Bronchial epithelial cell (primary cell): Measurements from ENCODE around the gene BANP. TPM values are rescaled to one million over a fixed set of nuclear protein-coding genes. Genes with fewer than 3 reads are reported as not detected.

Experiments used
- DNase-seq: peaks from one replicate; pipeline ENCODE4 v3.0.0-alpha.2; 2010; ENCODE audit warnings: low read depth
- FAIRE-seq: peaks from 2 replicates; lab custom pipeline; 2011; peaks lifted over from hg19 to GRCh38; lab: Jason Lieb, UNC
- H3K27me3 ChIP-seq: 2 replicates; pipeline ENCODE4 v1.5.1; 2011; ENCODE audit warnings: low read length; ENCODE audit not compliant: control insufficient read depth, insufficient read depth
- H3K36me3 ChIP-seq: 2 replicates; pipeline ENCODE4 v1.5.1; 2011; ENCODE audit warnings: low read length; ENCODE audit not compliant: control insufficient read depth, insufficient read depth
- H3K4me3 ChIP-seq: 2 replicates; pipeline ENCODE4 v1.5.1; 2011; ENCODE audit warnings: mild to moderate bottlenecking, low read depth, low read length, control low read depth
- CTCF ChIP-seq: IDR thresholded peaks from 2 replicates; pipeline ENCODE4 v1.5.1; 2011; ENCODE audit warnings: mild to moderate bottlenecking, moderate library complexity, low read length, control low read depth, inconsistent platforms; ENCODE audit not compliant: insufficient read depth, severe bottlenecking
- total RNA-seq: library from RNA; depleted of rRNA; stranded (reverse); fragments of >200 nt; gene quantifications from 2 replicates; pipeline ENCODE4 v1.2.1, GENCODE V29; 2014

Gene BANP
- total RNA-seq, 1 donor from 2014 or later, result 22.1 TPM

- no peak for DNase-seq
Observed at GRCh38 chr16:87949071-87949744, 2.0 kb upstream of the BANP start.

GRCh38 chr16:87951552-87952538 is 611 bp downstream of the BANP start:
- TF ChIP-seq CTCF, result no peak
- Histone ChIP-seq H3K36me3 (no peaks in the 10 kb centered on the region), H3K4me3 (peak overlapping the region; percentile 77), H3K27me3 (no peaks in the 10 kb centered on the region)
- FAIRE-seq (no peak), DNase-seq (no peak)

More at GRCh38 chr16:87949071-87949744, 2.0 kb upstream of the BANP start:
- Histone ChIP-seq H3K36me3 (no peaks in the 10 kb centered on the region), H3K4me3 (no peak overlapping the region), H3K27me3 (no peaks in the 10 kb centered on the region)
- no peak for FAIRE-seq
- TF ChIP-seq CTCF, result no peak

GRCh38 chr16:87952751-87953150 is 1.5 kb downstream of the BANP start:
- no peak for TF ChIP-seq CTCF
- DNase-seq (no peak), FAIRE-seq (no peak)
- no peak overlapping the region for H3K4me3 ChIP-seq
- H3K27me3 ChIP-seq, result no peaks in the 10 kb centered on the region
- no peaks in the 10 kb centered on the region for H3K36me3 ChIP-seq

- Histone ChIP-seq H3K4me3 (no peak overlapping the region), H3K27me3 (no peaks in the 10 kb centered on the region), H3K36me3 (no peaks in the 10 kb centered on the region)
- DNase-seq, result no peak
- no peak for TF ChIP-seq CTCF
- no peak for FAIRE-seq
Observed at GRCh38 chr16:87953308-87954215, 2.3 kb downstream of the BANP start.

GRCh38 chr16:87954361-87954760 is 3.1 kb downstream of the BANP start:
- DNase-seq (no peak), FAIRE-seq (no peak)
- no peak overlapping the region for H3K4me3 ChIP-seq
- no peaks in the 10 kb centered on the region for H3K27me3 ChIP-seq
- TF ChIP-seq CTCF, result no peak
- H3K36me3 ChIP-seq, result no peaks in the 10 kb centered on the region
